Measurements from ENCODE around the gene DDX52. TPM values are rescaled to one million over a fixed set of nuclear protein-coding genes. Genes with fewer than 3 reads are reported as not detected.

DDX52 gene
- total and polyA plus RNA-seq, 4 donors = 8.8 to 28.9 (median 14.2) TPM

- DNase-seq (peak; percentile 98 to 99 (median 98)), ATAC-seq (ENCODE audit: insufficient read depth, low FRiP score) (peak; percentile 99)
- peaks cover 0 to 14% (median 7%) of the 10 kb centered on the region in 5 donors for H3K4me1 ChIP-seq (ENCODE audit: control insufficient read depth in 5 of 5, insufficient read depth in 5 of 5, low read length in 5 of 5)
- H3K36me3 ChIP-seq (ENCODE audit: control insufficient read depth in 4 of 4, insufficient read depth in 4 of 4, low read length in 4 of 4) = peaks cover 0 to 15% (median 8%) of the 10 kb centered on the region in 4 donors
- WGBS, 2 donors = 2 to 3% methylated on average over 53 to 60 of the region's 60 CpGs
- peak within 1 kb of the TSS; percentile 84 to 91 for H3K27ac ChIP-seq (ENCODE audit: low read depth in 1 of 2, low read length in 1 of 2)
- H3K9ac ChIP-seq (ENCODE audit: insufficient read depth in 1 of 2, low read length in 2 of 2) = peak within 1 kb of the TSS in 1 of 2 donors; percentile 84
- H3K27me3 ChIP-seq (ENCODE audit: control insufficient read depth in 3 of 3, insufficient read depth in 3 of 3, low read length in 2 of 3) = no peaks in the 10 kb centered on the region
- peaks cover 0 to 1% (median 0%) of the 10 kb centered on the region in 4 donors for H3K9me3 ChIP-seq (ENCODE audit: control insufficient read depth in 4 of 4, insufficient read depth in 3 of 4, low read length in 3 of 4)
- peak; percentile 51 for TF ChIP-seq CTCF (IDR thresholded peaks at IDR 0.05; ENCODE audit: control extremely low read depth, extremely low read depth)
- peak within 1 kb of the TSS; percentile 94 for H3K4me3 ChIP-seq
These were observed 33.8 kb downstream of the DDX52 start, which contains the start of gene SYNRG for GRCh38 chr17:37609170-37610040. Gene SYNRG, minus strand, starts transcription at chr17:37609418. Its CDS starts 63 bp downstream, at chr17:37609355.

GRCh38 chr17:37608351-37609169 is 34.7 kb downstream of the DDX52 start:
- 0 to 1% methylated on average over 21 to 26 of the region's 26 CpGs for WGBS, 2 donors
- DNase-seq = peak; percentile 79 to 83 (median 82)
- H3K4me1 ChIP-seq (ENCODE audit: control insufficient read depth in 5 of 5, insufficient read depth in 5 of 5, low read length in 5 of 5) = peaks cover 0 to 14% (median 7%) of the 10 kb centered on the region in 5 donors

More at GRCh38 chr17:37608351-37609169, 34.7 kb downstream of the DDX52 start:
- Histone ChIP-seq H3K27me3 (ENCODE audit: control insufficient read depth in 3 of 3, insufficient read depth in 3 of 3, low read length in 2 of 3) (no peaks in the 10 kb centered on the region), H3K27ac (ENCODE audit: low read depth in 1 of 2, low read length in 1 of 2) (peak overlapping the region; percentile 82 to 91), H3K9me3 (ENCODE audit: control insufficient read depth in 4 of 4, insufficient read depth in 3 of 4, low read length in 3 of 4) (peaks cover 0 to 3% (median under 1%) of the 10 kb centered on the region in 4 donors), H3K36me3 (ENCODE audit: control insufficient read depth in 4 of 4, insufficient read depth in 4 of 4, low read length in 4 of 4) (peaks cover under 1 to 19% (median 6%) of the 10 kb centered on the region in 4 donors), H3K9ac (ENCODE audit: insufficient read depth in 1 of 2, low read length in 2 of 2) (peak overlapping the region in 1 of 2 donors; percentile 30), H3K4me3 (peak overlapping the region; percentile 94)
- peak; percentile 39 for ATAC-seq (ENCODE audit: insufficient read depth, low FRiP score)
- TF ChIP-seq CTCF (IDR thresholded peaks at IDR 0.05; ENCODE audit: control extremely low read depth, extremely low read depth) = no peak
